ENCODE results near the gene NFS1. TPM values are rescaled to one million over a fixed set of nuclear protein-coding genes. Genes with fewer than 3 reads are reported as not detected.

The NFS1 gene
- total and polyA plus RNA-seq, 2 of the 4 experiments (the other 2 are of a cell fraction), result 16.5 to 35.6 TPM

DNA sequence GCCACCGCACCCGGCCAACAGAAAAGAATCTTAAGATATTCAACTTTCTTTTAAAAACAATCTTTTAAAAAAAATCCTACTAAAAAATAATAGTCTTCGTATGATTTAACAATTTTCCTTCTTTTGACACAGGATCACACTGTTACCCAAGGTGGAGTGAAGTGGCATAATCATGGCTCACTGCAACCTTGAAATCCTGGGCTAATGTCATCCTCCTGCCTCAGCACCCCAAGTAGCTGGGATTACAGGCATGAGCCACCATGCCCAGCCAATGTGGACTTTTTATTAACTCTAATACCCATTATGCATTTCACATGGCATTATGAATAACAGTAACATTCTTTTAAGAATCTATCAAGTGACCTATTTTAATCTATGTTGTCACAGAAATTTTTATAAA, 22.1 kb upstream of the NFS1 start:
- dilution Hi-C loops (cut with HindIII; ENCODE audit: low sequenced_read_pairs, unreplicated experiment) (no loop called here), in situ Hi-C loops (cut with MboI; ENCODE audit: low sequenced_read_pairs) (no loop called here), intact Hi-C loops (cut with micrococcal nuclease) (no loop called here)
- no peak overlapping the region for H3K4me3 ChIP-seq (ENCODE audit: insufficient read depth, low read depth, low read length)
- no peak overlapping the region for H4K5ac ChIP-seq (ENCODE audit: low read depth, low read length)
- H2AFZ ChIP-seq (replicated peaks; ENCODE audit: low read length, poor library complexity), result no peak overlapping the region
- no peak overlapping the region for H2BK120ac ChIP-seq (ENCODE audit: low read depth, low read length)
- no peak overlapping the region for H2AK5ac ChIP-seq (ENCODE audit: low read depth, low read length)
- no peaks in the 10 kb centered on the region for H3K4me1 ChIP-seq (ENCODE audit: control insufficient read depth, insufficient read depth, low read length)
- no peak overlapping the region for H3K18ac ChIP-seq (ENCODE audit: low read depth, low read length)
- no peak overlapping the region for H4K91ac ChIP-seq (ENCODE audit: insufficient read depth, low read depth, low read length)
- TF ChIP-seq SMC3 (IDR thresholded peaks at IDR 0.05; ENCODE audit: low read depth, low read length), result no peak
- no peak for TF ChIP-seq RAD21 (IDR thresholded peaks at IDR 0.05; ENCODE audit: low read length)
- TF ChIP-seq MAZ (IDR thresholded peaks at IDR 0.05; ENCODE audit: borderline replicate concordance, low read depth, low read length), result no peak
- TF ChIP-seq FOS (IDR thresholded peaks at IDR 0.05; ENCODE audit: low read depth, low read length), result no peak
- H2BK5ac ChIP-seq (ENCODE audit: low read depth, low read length, poor library complexity, severe bottlenecking), result no peak overlapping the region
- H3K4ac ChIP-seq (ENCODE audit: low read depth, low read length), result no peak overlapping the region
- ChIA-PET POLR2A (ENCODE audit: unreplicated experiment) (no interaction called here), CTCF (no interaction called here)
- DNase-seq, result no peak
- H3K56ac ChIP-seq (ENCODE audit: extremely low read depth, insufficient read depth, low read length), result no peak overlapping the region
- H3K9ac ChIP-seq (ENCODE audit: low read depth, low read length), result no peak overlapping the region
- WGBS, 2 experiments (ENCODE audit: extremely low coverage in 2 of 2, insufficient read length in 1 of 2), result 100% methylated on average over 1 of the region's 3 CpGs; no CpG with 5 or more reads in 1 of the 2 experiments
- H4K20me1 ChIP-seq (ENCODE audit: insufficient read depth, low read length), result peaks cover 96% of the 10 kb centered on the region
- no peak overlapping the region for H2BK20ac ChIP-seq (ENCODE audit: low read depth, low read length)
- no peak overlapping the region for H2BK15ac ChIP-seq (ENCODE audit: low read depth, low read length)
- no peak overlapping the region for H3K14ac ChIP-seq (replicated peaks; ENCODE audit: low read depth, low read length)
- no TSS peak for BruUV-seq (replicated peaks)
- peaks cover 11% of the 10 kb centered on the region for H3K9me1 ChIP-seq (ENCODE audit: insufficient read depth, low read length)
- H2AK9ac ChIP-seq (replicated peaks; ENCODE audit: low read depth, low read length, poor library complexity), result no peak overlapping the region
- H3K23ac ChIP-seq (ENCODE audit: low read depth, low read length), result no peak overlapping the region
- no peak overlapping the region for H3K4me2 ChIP-seq (ENCODE audit: low read depth, low read length)
- H3K36me3 ChIP-seq (ENCODE audit: control insufficient read depth, insufficient read depth, low read length), result peaks cover 80% of the 10 kb centered on the region
- H3K27me3 ChIP-seq (ENCODE audit: control insufficient read depth, insufficient read depth, low read length), result no peaks in the 10 kb centered on the region
- H3K9me3 ChIP-seq (ENCODE audit: control insufficient read depth, insufficient read depth, low read length), result no peaks in the 10 kb centered on the region
- H4K8ac ChIP-seq (ENCODE audit: low read depth in 2 of 2, low read length in 2 of 2), result no peak overlapping the region
- no peak for ATAC-seq (ENCODE audit: low read depth)
- H3K79me1 ChIP-seq (ENCODE audit: low read depth in 1 of 2, low read length in 2 of 2), result peaks cover 32 to 63% of the 10 kb centered on the region in 2 experiments
- H3K27ac ChIP-seq (ENCODE audit: insufficient read depth, low read length), result no peak overlapping the region
